ENCODE measurements around the gene DHX32. TPM values are rescaled to one million over a fixed set of nuclear protein-coding genes. Genes with fewer than 3 reads are reported as not detected.
"Not testable (repeated sequence)": the region's sequence is repeated elsewhere in the genome, so short reads cannot be mapped to it uniquely, and the experiment has no call there.

Gene DHX32
- total and polyA plus RNA-seq, 2 of the 4 experiments (the other 2 are of a cell fraction), result 15.6 to 27.8 TPM

DNA sequence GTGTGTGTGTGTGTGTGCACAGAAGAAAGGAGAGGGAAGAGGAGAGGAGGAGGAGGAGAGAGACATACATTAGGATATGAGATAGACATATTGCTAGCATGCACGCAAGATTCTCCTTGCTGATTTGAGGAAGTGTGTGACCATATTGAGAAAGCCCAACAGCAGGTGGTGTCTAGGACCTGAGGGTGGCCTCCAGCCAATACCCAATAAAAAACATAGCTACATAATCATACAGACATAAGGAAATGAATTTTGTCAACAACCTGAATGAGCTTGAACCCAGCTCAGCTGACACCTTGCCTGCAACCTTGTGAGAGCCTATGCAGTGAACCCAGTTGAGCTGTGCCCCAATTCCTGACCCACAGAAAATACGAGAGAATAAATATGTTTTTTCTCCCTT lies 26.5 kb upstream of the DHX32 start:
- CTCF ChIA-PET; dilution Hi-C loops (cut with HindIII; ENCODE audit: low sequenced_read_pairs, unreplicated experiment); BruUV-seq (replicated peaks): not testable (repeated sequence)

GRCh38 chr10:125905069-125905994 lies 24.2 kb upstream of the DHX32 start:
- in situ Hi-C loops (cut with MboI; ENCODE audit: low sequenced_read_pairs); H3K4me1 ChIP-seq (ENCODE audit: control insufficient read depth, insufficient read depth, low read length); H3K36me3 ChIP-seq (ENCODE audit: control insufficient read depth, insufficient read depth, low read length); BruUV-seq (replicated peaks); H4K20me1 ChIP-seq (ENCODE audit: insufficient read depth, low read length); H3K79me1 ChIP-seq (ENCODE audit: low read depth in 1 of 2, low read length in 2 of 2); POLR2A ChIA-PET (ENCODE audit: unreplicated experiment); DNase-seq; ATAC-seq (ENCODE audit: low read depth); H4K91ac ChIP-seq (ENCODE audit: insufficient read depth, low read depth, low read length); intact Hi-C loops (cut with micrococcal nuclease); H2BK5ac ChIP-seq (ENCODE audit: low read depth, low read length, poor library complexity, severe bottlenecking); H3K4me3 ChIP-seq (ENCODE audit: insufficient read depth, low read depth, low read length); H3K56ac ChIP-seq (ENCODE audit: extremely low read depth, insufficient read depth, low read length); H3K27me3 ChIP-seq (ENCODE audit: control insufficient read depth, insufficient read depth, low read length); H2AFZ ChIP-seq (replicated peaks; ENCODE audit: low read length, poor library complexity); H2BK120ac ChIP-seq (ENCODE audit: low read depth, low read length); H2BK20ac ChIP-seq (ENCODE audit: low read depth, low read length); H3K27ac ChIP-seq (ENCODE audit: insufficient read depth, low read length); H3K14ac ChIP-seq (replicated peaks; ENCODE audit: low read depth, low read length); H4K8ac ChIP-seq (ENCODE audit: low read depth in 2 of 2, low read length in 2 of 2); H3K4ac ChIP-seq (ENCODE audit: low read depth, low read length); dilution Hi-C loops (cut with HindIII; ENCODE audit: low sequenced_read_pairs, unreplicated experiment); H3K9ac ChIP-seq (ENCODE audit: low read depth, low read length); H3K18ac ChIP-seq (ENCODE audit: low read depth, low read length); H2AK5ac ChIP-seq (ENCODE audit: low read depth, low read length); H3K23ac ChIP-seq (ENCODE audit: low read depth, low read length); H3K9me1 ChIP-seq (ENCODE audit: insufficient read depth, low read length); H3K9me3 ChIP-seq (ENCODE audit: control insufficient read depth, insufficient read depth, low read length); H4K5ac ChIP-seq (ENCODE audit: low read depth, low read length); H2BK15ac ChIP-seq (ENCODE audit: low read depth, low read length); H2AK9ac ChIP-seq (replicated peaks; ENCODE audit: low read depth, low read length, poor library complexity); H3K4me2 ChIP-seq (ENCODE audit: low read depth, low read length): not testable (repeated sequence)
- WGBS, 2 experiments (ENCODE audit: extremely low coverage in 2 of 2, insufficient read length in 1 of 2), result 80% methylated on average over 2 of the region's 5 CpGs; no CpG with 5 or more reads in 1 of the 2 experiments
- CTCF ChIA-PET, result interaction anchor here (0.6 kb wide), 1 partner anchor 487 kb away, joined by 4 read pairs; no protein-coding TSS in a partner anchor

More for the DNA sequence above, 26.5 kb upstream of the DHX32 start:
- WGBS, 2 experiments (ENCODE audit: extremely low coverage in 2 of 2, insufficient read length in 1 of 2), result no CpG with 5 or more reads among the region's 2 CpGs
- POLR2A ChIA-PET (ENCODE audit: unreplicated experiment); H2BK20ac ChIP-seq (ENCODE audit: low read depth, low read length); H4K5ac ChIP-seq (ENCODE audit: low read depth, low read length); H2BK120ac ChIP-seq (ENCODE audit: low read depth, low read length); H3K27me3 ChIP-seq (ENCODE audit: control insufficient read depth, insufficient read depth, low read length); H3K27ac ChIP-seq (ENCODE audit: insufficient read depth, low read length); H2BK5ac ChIP-seq (ENCODE audit: low read depth, low read length, poor library complexity, severe bottlenecking); H3K18ac ChIP-seq (ENCODE audit: low read depth, low read length); H2AFZ ChIP-seq (replicated peaks; ENCODE audit: low read length, poor library complexity); DNase-seq; H3K9me1 ChIP-seq (ENCODE audit: insufficient read depth, low read length); H3K14ac ChIP-seq (replicated peaks; ENCODE audit: low read depth, low read length); H4K8ac ChIP-seq (ENCODE audit: low read depth in 2 of 2, low read length in 2 of 2); H3K4ac ChIP-seq (ENCODE audit: low read depth, low read length); H3K9ac ChIP-seq (ENCODE audit: low read depth, low read length); H2AK5ac ChIP-seq (ENCODE audit: low read depth, low read length); H4K91ac ChIP-seq (ENCODE audit: insufficient read depth, low read depth, low read length); intact Hi-C loops (cut with micrococcal nuclease); H3K9me3 ChIP-seq (ENCODE audit: control insufficient read depth, insufficient read depth, low read length); H3K79me1 ChIP-seq (ENCODE audit: low read depth in 1 of 2, low read length in 2 of 2); H3K23ac ChIP-seq (ENCODE audit: low read depth, low read length); H2BK15ac ChIP-seq (ENCODE audit: low read depth, low read length); in situ Hi-C loops (cut with MboI; ENCODE audit: low sequenced_read_pairs); ATAC-seq (ENCODE audit: low read depth); H3K4me2 ChIP-seq (ENCODE audit: low read depth, low read length); H2AK9ac ChIP-seq (replicated peaks; ENCODE audit: low read depth, low read length, poor library complexity); H3K36me3 ChIP-seq (ENCODE audit: control insufficient read depth, insufficient read depth, low read length); H3K4me1 ChIP-seq (ENCODE audit: control insufficient read depth, insufficient read depth, low read length); H3K4me3 ChIP-seq (ENCODE audit: insufficient read depth, low read depth, low read length); H4K20me1 ChIP-seq (ENCODE audit: insufficient read depth, low read length); H3K56ac ChIP-seq (ENCODE audit: extremely low read depth, insufficient read depth, low read length): not testable (repeated sequence)

Data from IMR-90 (cell line).